ENCODE results near the gene ALOX5.
"Not testable (repeated sequence)": the region's sequence is repeated elsewhere in the genome, so short reads cannot be mapped to it uniquely, and the experiment has no call there.

Gene ALOX5

DNA sequence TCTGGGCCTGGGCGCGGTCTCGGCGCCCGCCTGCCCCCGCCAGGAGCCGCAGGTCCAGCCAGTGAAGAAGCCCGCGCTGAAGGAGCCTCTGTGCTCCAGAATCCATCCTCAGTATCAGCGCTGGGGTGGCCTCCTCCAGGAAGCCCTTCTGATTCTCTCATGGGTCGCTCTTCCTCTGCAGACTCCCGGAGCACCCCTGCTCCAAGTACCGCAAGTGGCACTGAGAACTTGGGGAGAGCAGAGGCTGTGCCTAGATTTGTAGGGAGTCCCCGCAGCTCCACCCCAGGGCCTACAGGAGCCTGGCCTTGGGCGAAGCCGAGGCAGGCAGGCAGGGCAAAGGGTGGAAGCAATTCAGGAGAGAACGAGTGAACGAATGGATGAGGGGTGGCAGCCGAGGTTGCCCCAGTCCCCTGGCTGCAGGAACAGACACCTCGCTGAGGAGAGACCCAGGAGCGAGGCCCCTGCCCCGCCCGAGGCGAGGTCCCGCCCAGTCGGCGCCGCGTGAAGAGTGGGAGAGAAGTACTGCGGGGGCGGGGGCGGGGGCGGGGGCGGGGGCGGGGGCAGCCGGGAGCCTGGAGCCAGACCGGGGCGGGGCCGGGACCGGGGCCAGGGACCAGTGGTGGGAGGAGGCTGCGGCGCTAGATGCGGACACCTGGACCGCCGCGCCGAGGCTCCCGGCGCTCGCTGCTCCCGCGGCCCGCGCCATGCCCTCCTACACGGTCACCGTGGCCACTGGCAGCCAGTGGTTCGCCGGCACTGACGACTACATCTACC, at the start of gene ALOX5:
Gene ALOX5, plus strand, starts transcription at position 641 of the 774 bp plus-strand sequence. Its CDS starts 64 bp downstream, at position 705.
- peak; percentile 69 for DNase-seq (ENCODE audit: low spot score)
- in situ Hi-C loops (cut with MboI; ENCODE audit: low pct_unique_long_range_greater_than_20kb, low sequenced_read_pairs, unreplicated experiment), result no loop called here
- TF ChIP-seq, protein P1, sequence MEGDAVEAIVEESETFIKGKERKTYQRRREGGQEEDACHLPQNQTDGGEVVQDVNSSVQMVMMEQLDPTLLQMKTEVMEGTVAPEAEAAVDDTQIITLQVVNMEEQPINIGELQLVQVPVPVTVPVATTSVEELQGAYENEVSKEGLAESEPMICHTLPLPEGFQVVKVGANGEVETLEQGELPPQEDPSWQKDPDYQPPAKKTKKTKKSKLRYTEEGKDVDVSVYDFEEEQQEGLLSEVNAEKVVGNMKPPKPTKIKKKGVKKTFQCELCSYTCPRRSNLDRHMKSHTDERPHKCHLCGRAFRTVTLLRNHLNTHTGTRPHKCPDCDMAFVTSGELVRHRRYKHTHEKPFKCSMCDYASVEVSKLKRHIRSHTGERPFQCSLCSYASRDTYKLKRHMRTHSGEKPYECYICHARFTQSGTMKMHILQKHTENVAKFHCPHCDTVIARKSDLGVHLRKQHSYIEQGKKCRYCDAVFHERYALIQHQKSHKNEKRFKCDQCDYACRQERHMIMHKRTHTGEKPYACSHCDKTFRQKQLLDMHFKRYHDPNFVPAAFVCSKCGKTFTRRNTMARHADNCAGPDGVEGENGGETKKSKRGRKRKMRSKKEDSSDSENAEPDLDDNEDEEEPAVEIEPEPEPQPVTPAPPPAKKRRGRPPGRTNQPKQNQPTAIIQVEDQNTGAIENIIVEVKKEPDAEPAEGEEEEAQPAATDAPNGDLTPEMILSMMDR (IDR thresholded peaks at IDR 0.05; ENCODE audit: extremely low read depth, insufficient read depth, missing control alignments), result no peak

GRCh38 chr10:45325116-45325515, 48.9 kb upstream of the ALOX5 start:
- in situ Hi-C loops (cut with MboI; ENCODE audit: low pct_unique_long_range_greater_than_20kb, low sequenced_read_pairs, unreplicated experiment), result no loop called here
- TF ChIP-seq, protein P1 (IDR thresholded peaks at IDR 0.05; ENCODE audit: extremely low read depth, insufficient read depth, missing control alignments), result no peak
- DNase-seq (ENCODE audit: low spot score), result no peak

DNA sequence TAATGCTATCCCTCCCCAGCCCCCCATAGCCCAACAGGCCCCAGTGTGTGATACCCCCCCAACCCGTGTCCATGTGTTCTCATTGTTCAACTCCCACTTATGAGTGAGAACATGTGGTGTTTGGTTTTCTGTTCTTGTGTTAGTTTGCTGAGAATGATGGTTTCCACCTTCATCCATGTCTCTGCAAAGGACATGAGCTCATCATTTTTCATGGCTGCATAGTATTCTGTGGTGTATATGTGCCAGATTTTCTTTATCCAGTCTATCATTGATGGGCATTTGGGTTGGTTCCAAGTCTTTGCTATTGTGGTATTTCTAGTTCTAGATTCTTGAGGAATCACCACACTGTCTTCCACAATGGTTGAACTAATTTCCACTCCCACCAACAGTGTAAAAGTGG, 47.2 kb upstream of the ALOX5 start:
- DNase-seq (ENCODE audit: low spot score); in situ Hi-C loops (cut with MboI; ENCODE audit: low pct_unique_long_range_greater_than_20kb, low sequenced_read_pairs, unreplicated experiment): not testable (repeated sequence)

DNA sequence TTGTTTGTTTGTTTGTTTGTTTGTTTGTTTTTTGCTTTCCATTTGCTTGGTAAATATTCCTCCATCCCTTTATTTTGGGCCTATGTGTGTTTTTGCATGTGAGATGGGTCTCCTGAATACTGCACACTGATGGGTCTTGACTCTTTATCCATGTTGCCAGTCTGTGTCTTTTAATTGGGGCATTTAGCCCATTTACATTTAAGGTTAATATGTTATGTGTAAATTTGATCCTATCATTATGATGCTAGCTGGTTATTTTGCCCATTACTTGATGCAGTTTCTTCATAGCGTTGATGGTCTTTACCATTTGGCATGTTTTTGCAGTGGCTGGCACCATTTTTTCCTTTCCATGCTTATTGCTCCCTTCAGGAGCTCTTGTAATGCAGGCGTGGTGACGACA, 42.2 kb upstream of the ALOX5 start:
- in situ Hi-C loops (cut with MboI; ENCODE audit: low pct_unique_long_range_greater_than_20kb, low sequenced_read_pairs, unreplicated experiment); DNase-seq (ENCODE audit: low spot score): not testable (repeated sequence)

GRCh38 chr10:45339894-45340293, 34.1 kb upstream of the ALOX5 start:
- no peak for DNase-seq (ENCODE audit: low spot score)
- TF ChIP-seq, protein P1 (IDR thresholded peaks at IDR 0.05; ENCODE audit: extremely low read depth, insufficient read depth, missing control alignments), result no peak
- in situ Hi-C loops (cut with MboI; ENCODE audit: low pct_unique_long_range_greater_than_20kb, low sequenced_read_pairs, unreplicated experiment), result no loop called here

DNA sequence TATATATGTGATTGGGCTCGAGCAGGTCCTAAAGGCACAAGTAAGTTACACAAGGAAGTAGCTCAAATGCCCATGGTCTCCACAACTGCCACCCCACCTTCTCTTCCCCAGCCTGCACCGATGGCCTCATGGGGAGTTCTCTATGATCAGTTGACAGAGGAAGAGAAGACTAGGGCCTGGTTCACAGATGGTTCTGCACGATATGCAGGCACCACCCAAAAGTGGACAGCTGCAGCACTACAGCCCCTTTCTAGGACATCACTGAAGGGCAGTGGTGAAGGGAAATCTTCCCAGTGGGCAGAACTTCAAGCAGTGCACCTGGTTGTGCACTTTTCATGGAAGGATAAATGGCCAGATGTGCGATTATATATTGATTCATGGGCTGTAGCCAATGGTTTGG, 33.6 kb upstream of the ALOX5 start:
- DNase-seq (ENCODE audit: low spot score); in situ Hi-C loops (cut with MboI; ENCODE audit: low pct_unique_long_range_greater_than_20kb, low sequenced_read_pairs, unreplicated experiment): not testable (repeated sequence)

GRCh38 chr10:45346652-45347335, 27.2 kb upstream of the ALOX5 start:
- in situ Hi-C loops (cut with MboI; ENCODE audit: low pct_unique_long_range_greater_than_20kb, low sequenced_read_pairs, unreplicated experiment); DNase-seq (ENCODE audit: low spot score): not testable (repeated sequence)

DNA sequence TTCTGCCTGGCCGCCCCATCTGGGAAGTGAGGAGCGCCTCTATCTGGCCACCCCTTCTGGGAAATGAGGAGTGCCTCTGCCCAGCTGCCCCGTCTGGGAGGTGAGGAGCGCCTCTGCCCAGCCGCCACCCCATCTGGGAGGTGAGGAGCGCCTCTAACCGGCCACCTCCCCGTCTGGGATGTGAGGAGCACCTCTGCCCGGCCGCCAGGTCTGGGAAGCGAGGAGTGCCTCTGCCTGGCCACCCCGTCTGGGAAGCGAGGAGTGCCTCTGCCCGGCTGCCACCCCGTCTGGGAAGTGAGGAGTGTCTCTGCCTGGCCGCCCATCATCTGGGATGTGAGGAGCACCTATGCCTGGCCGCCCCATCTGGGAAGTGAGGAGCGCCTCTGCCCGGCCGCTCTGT, 26.6 kb upstream of the ALOX5 start:
- DNase-seq (ENCODE audit: low spot score); in situ Hi-C loops (cut with MboI; ENCODE audit: low pct_unique_long_range_greater_than_20kb, low sequenced_read_pairs, unreplicated experiment): not testable (repeated sequence)

GRCh38 chr10:45348196-45348765, 25.7 kb upstream of the ALOX5 start:
- in situ Hi-C loops (cut with MboI; ENCODE audit: low pct_unique_long_range_greater_than_20kb, low sequenced_read_pairs, unreplicated experiment); DNase-seq (ENCODE audit: low spot score): not testable (repeated sequence)
